HG03280 (cell line): ENCODE data around the gene TMEM185B.
"Not testable (repeated sequence)": the region's sequence is repeated elsewhere in the genome, so short reads cannot be mapped to it uniquely, and the experiment has no call there.

Experiments used
- ATAC-seq: cut with Tn5 transposase; IDR thresholded peaks from one replicate; pipeline ENCODE4 v1.9.1; 2021; ENCODE audit warnings: mild to moderate bottlenecking, moderate library complexity; ENCODE audit not compliant: unreplicated experiment

The TMEM185B gene

GRCh38 chr2:120223034-120223912, at the start of gene TMEM185B:
Gene TMEM185B (minus strand): TSS chr2:120223400. CDS start chr2:120222976, 424 bp downstream.
- peak; percentile 90 for ATAC-seq

- ATAC-seq: no peak
Measured at GRCh38 chr2:120271711-120272379, 48.6 kb upstream of the TMEM185B start.

- ATAC-seq: no peak
Measured at GRCh38 chr2:120269816-120270215, 46.6 kb upstream of the TMEM185B start.

- no peak for ATAC-seq
Measured at GRCh38 chr2:120269076-120269744, 46.0 kb upstream of the TMEM185B start.

- ATAC-seq: no peak
Measured at GRCh38 chr2:120267348-120267747, 44.1 kb upstream of the TMEM185B start.

GRCh38 chr2:120265006-120265405, 41.8 kb upstream of the TMEM185B start:
- no peak for ATAC-seq

GRCh38 chr2:120262761-120263428, 39.7 kb upstream of the TMEM185B start:
- no peak for ATAC-seq

- ATAC-seq: no peak
Measured at GRCh38 chr2:120262150-120262549, 39.0 kb upstream of the TMEM185B start.

GRCh38 chr2:120261387-120262006, 38.3 kb upstream of the TMEM185B start:
- ATAC-seq: peak; percentile 77

- no peak for ATAC-seq
Measured at GRCh38 chr2:120260736-120261135, 37.5 kb upstream of the TMEM185B start.

GRCh38 chr2:120259939-120260338, 36.7 kb upstream of the TMEM185B start:
- not testable (repeated sequence) for ATAC-seq

GRCh38 chr2:120258196-120258595, 35.0 kb upstream of the TMEM185B start:
- no peak for ATAC-seq

GRCh38 chr2:120257522-120257921, 34.3 kb upstream of the TMEM185B start:
- ATAC-seq: no peak

GRCh38 chr2:120256651-120257000, 33.4 kb upstream of the TMEM185B start:
- no peak for ATAC-seq

- no peak for ATAC-seq
Measured at GRCh38 chr2:120255986-120256650, 32.9 kb upstream of the TMEM185B start.

- ATAC-seq: no peak
Measured at GRCh38 chr2:120255071-120255470, 31.9 kb upstream of the TMEM185B start.

GRCh38 chr2:120254178-120254577, 31.0 kb upstream of the TMEM185B start:
- ATAC-seq: no peak

GRCh38 chr2:120253021-120253882, 30.1 kb upstream of the TMEM185B start:
- peak; percentile 4 for ATAC-seq
